Type B pancreatic cell (in vitro differentiated cells): ENCODE data around the gene GNMT. TPM values are rescaled to one million over a fixed set of nuclear protein-coding genes. Genes with fewer than 3 reads are reported as not detected.
"Not testable (repeated sequence)": the region's sequence is repeated elsewhere in the genome, so short reads cannot be mapped to it uniquely, and the experiment has no call there.

Source experiments
- DNase-seq: peaks from one replicate; pipeline ENCODE4 v3.0.0; 2021; ENCODE audit warnings: mixed read lengths; ENCODE audit not compliant: unreplicated experiment; ENCODE audit errors: extremely low spot score
- H3K27ac Mint-ChIP-seq: 2 replicates; pipeline ENCODE4 v1.8.0; 2021; ENCODE audit warnings: mild to moderate bottlenecking, mixed read lengths
- H3K27me3 Mint-ChIP-seq: 2 replicates; pipeline ENCODE4 v1.8.0; 2021; ENCODE audit warnings: mixed read lengths
- H3K36me3 Mint-ChIP-seq: 2 replicates; pipeline ENCODE4 v1.8.0; 2021; ENCODE audit warnings: mixed read lengths
- H3K4me1 Mint-ChIP-seq: one replicate; pipeline ENCODE4 v1.8.0; 2021; ENCODE audit warnings: mixed read lengths; ENCODE audit not compliant: unreplicated experiment
- H3K4me3 Mint-ChIP-seq: 2 replicates; pipeline ENCODE4 v1.8.0; 2021; ENCODE audit warnings: mild to moderate bottlenecking, mixed read lengths
- H3K9me3 Mint-ChIP-seq: 2 replicates; pipeline ENCODE4 v1.8.0; 2021; ENCODE audit warnings: mixed read lengths
- total RNA-seq: library from RNA; stranded (reverse); gene quantifications from 2 replicates; pipeline ENCODE4 v1.2.1, GENCODE V29; 2021; ENCODE audit warnings: low replicate concordance
- TF ChIP-seq, protein P1 (sequence below): fragments of 200-600 bp; sonication (generic); conservative IDR thresholded peaks from 2 replicates; pipeline ENCODE4 v1.5.0; 2021; ENCODE audit warnings: antibody characterized with exemption, mild to moderate bottlenecking

The GNMT gene
- total RNA-seq, 1 donor from 2014 or later, result 0.39 TPM

DNA sequence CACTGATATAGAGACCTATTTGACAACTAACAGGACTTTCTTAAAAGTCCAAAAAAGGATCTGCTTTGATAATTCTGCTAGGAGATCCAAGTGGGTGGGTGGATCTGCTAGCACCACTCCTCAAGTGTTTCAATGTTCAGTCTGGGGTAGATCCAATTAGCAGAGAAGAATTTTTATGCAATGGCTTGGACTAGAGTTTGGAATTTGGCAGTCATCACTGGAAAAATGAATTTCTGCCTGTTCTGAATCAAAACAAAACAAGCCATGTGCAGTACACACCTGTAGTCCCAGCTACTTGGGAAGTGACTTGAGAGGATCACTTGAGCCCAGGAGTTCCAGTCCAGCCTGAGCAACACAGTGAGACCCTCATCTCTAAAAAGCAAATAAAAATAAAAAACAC lies 12.6 kb upstream of the GNMT start:
- TF ChIP-seq, protein P1, sequence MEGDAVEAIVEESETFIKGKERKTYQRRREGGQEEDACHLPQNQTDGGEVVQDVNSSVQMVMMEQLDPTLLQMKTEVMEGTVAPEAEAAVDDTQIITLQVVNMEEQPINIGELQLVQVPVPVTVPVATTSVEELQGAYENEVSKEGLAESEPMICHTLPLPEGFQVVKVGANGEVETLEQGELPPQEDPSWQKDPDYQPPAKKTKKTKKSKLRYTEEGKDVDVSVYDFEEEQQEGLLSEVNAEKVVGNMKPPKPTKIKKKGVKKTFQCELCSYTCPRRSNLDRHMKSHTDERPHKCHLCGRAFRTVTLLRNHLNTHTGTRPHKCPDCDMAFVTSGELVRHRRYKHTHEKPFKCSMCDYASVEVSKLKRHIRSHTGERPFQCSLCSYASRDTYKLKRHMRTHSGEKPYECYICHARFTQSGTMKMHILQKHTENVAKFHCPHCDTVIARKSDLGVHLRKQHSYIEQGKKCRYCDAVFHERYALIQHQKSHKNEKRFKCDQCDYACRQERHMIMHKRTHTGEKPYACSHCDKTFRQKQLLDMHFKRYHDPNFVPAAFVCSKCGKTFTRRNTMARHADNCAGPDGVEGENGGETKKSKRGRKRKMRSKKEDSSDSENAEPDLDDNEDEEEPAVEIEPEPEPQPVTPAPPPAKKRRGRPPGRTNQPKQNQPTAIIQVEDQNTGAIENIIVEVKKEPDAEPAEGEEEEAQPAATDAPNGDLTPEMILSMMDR, result no peak
- H3K9me3 Mint-ChIP-seq, result no peaks in the 10 kb centered on the region
- no peak overlapping the region for H3K27ac Mint-ChIP-seq
- no peaks in the 10 kb centered on the region for H3K27me3 Mint-ChIP-seq
- DNase-seq, result no peak
- H3K4me3 Mint-ChIP-seq, result no peak overlapping the region
- H3K36me3 Mint-ChIP-seq, result no peaks in the 10 kb centered on the region
- H3K4me1 Mint-ChIP-seq, result peaks cover 4% of the 10 kb centered on the region

DNA sequence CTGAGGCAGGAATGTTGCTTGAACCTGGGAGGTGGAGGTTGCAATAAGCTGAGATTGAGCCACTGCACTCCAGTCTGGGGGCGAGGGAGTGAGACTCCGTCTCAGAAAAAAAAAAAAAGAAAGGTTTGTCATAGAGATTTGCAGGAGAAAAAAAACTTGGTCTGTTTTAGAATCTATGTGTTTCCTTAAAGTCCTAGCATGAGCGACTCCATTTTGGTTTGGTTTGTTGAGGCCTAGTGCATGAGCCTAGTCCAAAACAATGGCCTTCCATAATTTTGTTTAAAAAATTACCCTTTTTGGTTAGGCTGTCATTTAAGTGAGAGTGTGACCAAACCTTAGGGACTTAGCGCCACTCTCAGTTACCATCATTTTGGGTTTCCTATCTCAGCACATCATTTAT lies 8.2 kb upstream of the GNMT start:
- no peak for DNase-seq
- Mint-ChIP-seq H3K36me3 (no peaks in the 10 kb centered on the region), H3K4me1 (peaks cover 4% of the 10 kb centered on the region), H3K27ac (no peak overlapping the region), H3K27me3 (no peaks in the 10 kb centered on the region), H3K9me3 (no peaks in the 10 kb centered on the region), H3K4me3 (no peak overlapping the region)
- TF ChIP-seq, protein P1, result no peak

DNA sequence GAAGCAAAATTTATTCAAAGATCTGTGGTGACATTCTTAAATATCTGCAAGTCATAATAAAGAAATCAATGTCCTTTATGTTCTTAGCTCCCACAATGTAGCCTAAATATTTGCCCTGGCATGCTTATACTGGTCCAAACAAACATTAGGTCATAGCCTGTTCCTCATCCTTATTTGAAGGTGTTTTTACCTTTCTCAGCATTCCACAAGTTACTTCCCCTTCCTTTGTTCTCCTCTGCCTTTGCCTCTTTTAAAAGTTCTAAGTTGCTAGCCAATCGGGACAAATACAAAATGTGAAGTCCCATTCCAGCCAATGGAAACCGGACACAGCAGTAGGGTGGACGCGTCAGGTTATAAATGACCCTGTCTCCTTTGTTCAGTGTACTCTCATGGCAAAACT lies 6.1 kb upstream of the GNMT start:
- not testable (repeated sequence) for H3K9me3 Mint-ChIP-seq, H3K27me3 Mint-ChIP-seq, H3K4me3 Mint-ChIP-seq, H3K4me1 Mint-ChIP-seq, H3K36me3 Mint-ChIP-seq, H3K27ac Mint-ChIP-seq, DNase-seq

DNA sequence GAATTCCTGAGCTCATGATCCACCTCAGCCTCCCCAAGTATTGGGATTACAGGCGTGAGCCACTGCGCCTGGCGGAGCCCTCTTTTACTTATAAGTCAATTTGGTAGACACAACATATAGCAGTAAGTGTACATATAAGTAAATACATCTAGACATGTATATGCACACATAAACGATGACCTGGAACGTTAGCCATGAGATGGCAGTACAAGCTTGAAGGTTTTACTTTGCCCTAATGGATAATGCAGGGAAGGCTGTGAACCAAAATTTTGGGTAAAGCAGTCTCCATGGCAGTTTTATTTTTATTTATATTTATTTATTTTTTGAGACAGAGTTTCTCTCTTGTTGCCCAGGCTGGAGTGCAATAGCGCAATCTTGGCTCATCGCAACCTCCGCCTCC lies 2.4 kb upstream of the GNMT start:
- no peak overlapping the region for H3K4me3 Mint-ChIP-seq
- no peaks in the 10 kb centered on the region for H3K9me3 Mint-ChIP-seq

DNA sequence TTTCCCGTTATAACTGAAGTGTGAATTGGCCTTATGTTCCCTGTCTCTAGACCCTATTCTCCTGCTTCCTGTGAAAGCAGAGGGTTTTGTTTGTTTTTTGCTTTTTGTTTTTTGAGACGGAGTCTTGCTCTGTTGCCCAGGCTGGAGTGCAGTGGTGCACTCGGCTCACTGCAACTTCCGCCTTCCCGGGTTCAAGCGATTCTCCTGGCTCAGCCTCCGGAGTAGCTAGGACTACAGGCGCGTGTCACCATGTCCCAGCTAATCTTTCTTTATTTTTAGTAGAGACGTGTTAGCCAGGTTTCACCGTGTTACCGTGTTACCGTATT lies 674 bp upstream of the GNMT start:
- no peak for DNase-seq
- Mint-ChIP-seq H3K36me3 (no peaks in the 10 kb centered on the region), H3K27ac (no peak overlapping the region), H3K4me3 (peak overlapping the region; percentile 87), H3K9me3 (no peaks in the 10 kb centered on the region), H3K27me3 (peaks cover 24% of the 10 kb centered on the region), H3K4me1 (peaks cover 4% of the 10 kb centered on the region)
- TF ChIP-seq, protein P1, result no peak

More for the DNA sequence above, 2.4 kb upstream of the GNMT start:
- peaks cover 4% of the 10 kb centered on the region for H3K4me1 Mint-ChIP-seq
- DNase-seq, result no peak
- TF ChIP-seq, protein P1, result no peak
- peaks cover 24% of the 10 kb centered on the region for H3K27me3 Mint-ChIP-seq
- no peak overlapping the region for H3K27ac Mint-ChIP-seq
- H3K36me3 Mint-ChIP-seq, result no peaks in the 10 kb centered on the region

DNA sequence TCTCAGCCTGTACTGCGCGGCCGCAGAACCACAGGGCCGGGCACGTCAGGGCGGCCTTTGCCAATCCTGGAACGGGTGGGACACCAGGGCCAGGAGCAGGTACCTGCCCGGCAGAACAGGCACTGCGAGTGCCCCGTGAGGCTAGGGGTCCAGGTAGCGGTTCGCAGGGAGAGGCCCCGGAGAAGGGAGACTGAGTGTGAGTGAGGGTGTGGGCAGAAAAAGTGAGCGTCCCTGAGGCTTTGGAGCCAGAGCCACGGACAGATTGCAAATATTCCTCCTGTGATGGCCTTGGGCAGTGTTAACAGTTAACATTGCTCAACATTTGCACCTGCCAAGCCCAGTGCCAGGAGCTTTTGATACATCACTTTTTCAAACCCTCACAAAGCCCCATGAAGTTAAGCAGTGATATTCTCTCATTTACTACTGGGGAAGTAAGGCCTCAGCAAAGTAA lies 491 bp downstream of the GNMT start:
- TF ChIP-seq, protein P1, result no peak
- Mint-ChIP-seq H3K36me3 (no peaks in the 10 kb centered on the region), H3K27ac (no peak overlapping the region), H3K9me3 (no peaks in the 10 kb centered on the region), H3K4me3 (peak overlapping the region; percentile 58), H3K27me3 (peaks cover 24% of the 10 kb centered on the region), H3K4me1 (peaks cover 4% of the 10 kb centered on the region)
- no peak for DNase-seq
